LNCaP clone FGC (cell line): ENCODE results near the gene CNOT4.
"Not testable (repeated sequence)": the region's sequence is repeated elsewhere in the genome, so short reads cannot be mapped to it uniquely, and the experiment has no call there.

ENCODE experiments used
- DNase-seq: peaks from one replicate; pipeline ENCODE4 v3.0.0-alpha.2; 2011; ENCODE audit warnings: low read depth
- H3K4me3 ChIP-seq: 2 replicates; pipeline ENCODE4 v1.5.1; 2011; ENCODE audit warnings: mild to moderate bottlenecking, low read depth, low read length, control low read depth
- TF ChIP-seq, protein P1 (sequence below): IDR thresholded peaks from 2 replicates; pipeline ENCODE4 v1.5.1; 2012; ENCODE audit warnings: mild to moderate bottlenecking; ENCODE audit not compliant: control insufficient read depth, insufficient read depth; ENCODE audit errors: extremely low read depth

The CNOT4 gene

GRCh38 chr7:135459076-135459475 is 50.8 kb downstream of the CNOT4 start:
- H3K4me3 ChIP-seq: no peak overlapping the region
- TF ChIP-seq, protein P1, sequence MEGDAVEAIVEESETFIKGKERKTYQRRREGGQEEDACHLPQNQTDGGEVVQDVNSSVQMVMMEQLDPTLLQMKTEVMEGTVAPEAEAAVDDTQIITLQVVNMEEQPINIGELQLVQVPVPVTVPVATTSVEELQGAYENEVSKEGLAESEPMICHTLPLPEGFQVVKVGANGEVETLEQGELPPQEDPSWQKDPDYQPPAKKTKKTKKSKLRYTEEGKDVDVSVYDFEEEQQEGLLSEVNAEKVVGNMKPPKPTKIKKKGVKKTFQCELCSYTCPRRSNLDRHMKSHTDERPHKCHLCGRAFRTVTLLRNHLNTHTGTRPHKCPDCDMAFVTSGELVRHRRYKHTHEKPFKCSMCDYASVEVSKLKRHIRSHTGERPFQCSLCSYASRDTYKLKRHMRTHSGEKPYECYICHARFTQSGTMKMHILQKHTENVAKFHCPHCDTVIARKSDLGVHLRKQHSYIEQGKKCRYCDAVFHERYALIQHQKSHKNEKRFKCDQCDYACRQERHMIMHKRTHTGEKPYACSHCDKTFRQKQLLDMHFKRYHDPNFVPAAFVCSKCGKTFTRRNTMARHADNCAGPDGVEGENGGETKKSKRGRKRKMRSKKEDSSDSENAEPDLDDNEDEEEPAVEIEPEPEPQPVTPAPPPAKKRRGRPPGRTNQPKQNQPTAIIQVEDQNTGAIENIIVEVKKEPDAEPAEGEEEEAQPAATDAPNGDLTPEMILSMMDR: no peak
- DNase-seq: no peak

DNA sequence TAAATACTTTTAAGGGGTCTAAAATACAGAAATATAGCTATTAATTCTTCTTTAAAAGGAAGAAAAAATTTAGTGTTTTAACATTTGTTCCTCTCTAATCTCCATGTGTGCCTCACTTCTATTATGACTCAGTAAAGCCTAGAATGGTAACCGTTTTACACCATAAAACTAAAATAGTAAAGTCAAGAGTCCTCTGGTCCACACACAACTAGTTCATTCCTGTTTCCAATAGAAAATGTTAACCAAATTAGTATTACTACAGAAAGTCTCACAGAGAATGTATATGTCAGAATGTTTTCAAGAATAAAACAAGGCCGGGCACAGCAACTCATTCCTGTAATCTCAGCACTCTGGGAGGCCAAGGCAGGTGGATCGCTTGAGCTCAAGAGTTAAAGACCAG is 55.8 kb downstream of the CNOT4 start:
- H3K4me3 ChIP-seq: no peak overlapping the region
- TF ChIP-seq, protein P1: no peak
- no peak for DNase-seq

DNA sequence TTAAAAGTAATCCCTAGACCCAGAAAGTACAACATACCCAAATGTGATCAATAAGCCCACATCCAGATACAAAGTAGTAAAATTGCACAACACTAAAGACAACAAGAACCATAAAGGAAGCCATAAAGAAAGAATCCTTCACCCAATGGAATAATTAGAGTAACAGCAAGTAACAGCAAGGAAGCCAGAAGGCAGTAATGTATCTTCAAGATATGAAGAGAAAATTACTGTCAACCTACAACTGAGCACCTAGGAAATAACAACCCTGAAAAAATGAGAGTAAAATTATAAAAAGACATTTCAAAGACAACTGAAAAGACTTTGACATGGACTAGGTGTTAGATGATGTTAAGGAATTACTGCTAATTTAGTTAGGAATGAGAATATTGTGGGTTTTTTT is 60.5 kb downstream of the CNOT4 start:
- no peak overlapping the region for H3K4me3 ChIP-seq
- no peak for DNase-seq
- TF ChIP-seq, protein P1: no peak

DNA sequence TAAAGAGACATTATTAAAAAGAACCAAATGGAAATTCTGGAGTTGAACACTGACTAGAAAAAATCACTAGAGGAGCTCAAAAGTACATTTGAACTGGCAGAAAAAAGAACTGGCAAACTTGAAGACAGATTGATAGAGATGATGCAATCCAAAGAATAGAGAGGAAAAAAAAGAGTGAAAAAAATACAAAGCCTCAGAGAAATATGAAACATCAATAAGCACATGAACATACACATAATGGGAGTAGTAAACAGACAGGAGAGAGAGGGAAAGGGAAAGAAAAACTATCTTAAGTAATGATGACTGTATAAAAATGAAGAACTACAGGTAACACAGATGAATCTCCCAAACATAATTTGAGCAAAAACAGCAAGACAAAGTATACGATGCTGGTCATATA is 61.1 kb downstream of the CNOT4 start:
- DNase-seq: no peak
- no peak overlapping the region for H3K4me3 ChIP-seq
- TF ChIP-seq, protein P1: no peak

GRCh38 chr7:135447748-135448147 is 62.2 kb downstream of the CNOT4 start:
- TF ChIP-seq, protein P1: no peak
- H3K4me3 ChIP-seq: no peak overlapping the region
- no peak for DNase-seq

GRCh38 chr7:135445690-135446089 is 64.2 kb downstream of the CNOT4 start:
- no peak overlapping the region for H3K4me3 ChIP-seq
- no peak for DNase-seq
- TF ChIP-seq, protein P1: no peak

GRCh38 chr7:135445266-135445665 is 64.6 kb downstream of the CNOT4 start:
- H3K4me3 ChIP-seq, DNase-seq: not testable (repeated sequence)
